ENCODE results near the gene CIDEA.

The CIDEA gene

DNA sequence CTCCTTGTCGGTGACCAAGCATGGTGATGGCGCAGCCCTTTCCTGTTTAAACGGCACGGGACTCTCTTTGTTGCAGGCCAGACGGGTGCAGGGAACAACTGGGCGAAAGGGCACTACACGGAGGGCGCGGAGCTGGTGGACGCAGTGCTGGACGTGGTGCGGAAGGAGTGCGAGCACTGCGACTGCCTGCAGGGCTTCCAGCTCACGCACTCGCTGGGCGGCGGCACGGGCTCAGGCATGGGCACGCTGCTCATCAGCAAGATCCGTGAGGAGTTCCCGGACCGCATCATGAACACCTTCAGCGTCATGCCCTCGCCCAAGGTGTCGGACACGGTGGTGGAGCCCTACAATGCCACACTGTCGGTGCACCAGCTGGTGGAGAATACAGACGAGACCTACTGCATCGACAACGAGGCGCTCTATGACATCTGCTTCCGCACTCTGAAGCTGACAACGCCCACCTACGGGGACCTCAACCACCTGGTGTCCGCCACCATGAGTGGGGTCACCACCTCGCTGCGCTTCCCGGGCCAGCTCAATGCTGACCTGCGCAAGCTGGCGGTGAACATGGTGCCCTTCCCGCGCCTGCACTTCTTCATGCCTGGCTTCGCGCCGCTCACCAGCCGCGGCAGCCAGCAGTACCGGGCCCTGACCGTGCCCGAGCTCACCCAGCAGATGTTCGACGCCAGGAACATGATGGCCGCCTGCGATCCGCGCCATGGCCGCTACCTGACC, 71.0 kb downstream of the CIDEA start:
- DNase-seq, result no peak

- no peak for DNase-seq
Measured at GRCh38 chr18:12325726-12326245, 71.6 kb downstream of the CIDEA start.

DNA sequence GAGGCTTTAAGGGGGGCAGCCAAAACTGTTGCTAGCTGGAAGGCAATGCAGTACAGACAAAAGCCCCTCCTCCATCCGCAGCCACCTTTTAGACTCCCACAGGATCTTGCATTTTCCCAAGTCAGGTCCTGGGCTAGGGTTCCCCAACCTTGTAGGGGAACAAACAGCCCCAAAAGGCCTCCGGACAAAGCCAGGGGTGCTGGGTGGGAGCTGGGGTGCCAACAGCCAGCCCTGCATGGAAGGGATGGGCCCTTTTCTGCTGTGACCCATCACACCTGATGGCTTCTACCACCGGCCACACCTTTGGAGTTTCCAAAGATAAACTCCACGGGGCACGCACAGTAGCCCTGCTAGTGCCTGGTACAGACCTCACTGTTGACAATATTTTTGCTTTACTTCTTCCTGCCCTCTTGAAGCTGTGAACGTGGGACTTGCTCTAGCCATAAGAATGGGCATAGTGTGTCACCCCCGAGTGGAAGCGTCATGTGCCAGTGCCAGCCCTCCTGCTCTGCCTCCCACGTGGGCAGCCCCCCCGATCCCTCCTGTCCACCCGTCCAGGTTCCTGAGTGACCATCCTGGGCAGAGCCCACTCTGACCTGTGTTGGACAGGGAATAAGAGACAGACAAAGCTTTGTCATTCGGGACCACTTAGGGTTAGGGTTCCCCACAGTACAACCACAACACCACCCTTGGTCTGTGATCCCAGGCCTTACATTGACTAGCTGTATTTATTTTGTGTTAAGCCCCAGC, 72.7 kb downstream of the CIDEA start:
- DNase-seq, result no peak

Data from CD4-positive, alpha-beta T cell treated with Interferon gamma for 1 hour (primary cell).